MM.1S (cell line): ENCODE results near the gene ZYG11A.

Source experiments
- CTCF ChIP-seq: fragments of 300-600 bp; sonication (generic); IDR thresholded peaks from 2 replicates; pipeline ENCODE4 v1.5.1; 2016; ENCODE audit warnings: antibody characterized with exemption, low read length, mixed read lengths
- EZH2 ChIP-seq: fragments of 300-600 bp; sonication (generic); optimal IDR thresholded peaks from 2 replicates; pipeline ENCODE3; 2017; ENCODE audit warnings: low read depth, mild to moderate bottlenecking, antibody characterized with exemption, low read length, mixed read lengths
- EZH2phosphoT487 ChIP-seq: fragments of 300-600 bp; sonication (generic); IDR thresholded peaks from 2 replicates; pipeline ENCODE4 v1.6.1; 2018; ENCODE audit warnings: antibody characterized with exemption, low read length

GRCh38 chr1:52877554-52877953 lies 35.0 kb downstream of the ZYG11A start:
- TF ChIP-seq CTCF (no peak), EZH2 (no peak), EZH2phosphoT487 (no peak)
